CD4-positive, alpha-beta T cell treated with Interferon gamma for 1 hour (primary cell): ENCODE measurements around the gene RNF26.

Source experiments
- DNase-seq: peaks from one replicate; pipeline ENCODE4 v3.0.0-alpha.2; 2020

The RNF26 gene

DNA sequence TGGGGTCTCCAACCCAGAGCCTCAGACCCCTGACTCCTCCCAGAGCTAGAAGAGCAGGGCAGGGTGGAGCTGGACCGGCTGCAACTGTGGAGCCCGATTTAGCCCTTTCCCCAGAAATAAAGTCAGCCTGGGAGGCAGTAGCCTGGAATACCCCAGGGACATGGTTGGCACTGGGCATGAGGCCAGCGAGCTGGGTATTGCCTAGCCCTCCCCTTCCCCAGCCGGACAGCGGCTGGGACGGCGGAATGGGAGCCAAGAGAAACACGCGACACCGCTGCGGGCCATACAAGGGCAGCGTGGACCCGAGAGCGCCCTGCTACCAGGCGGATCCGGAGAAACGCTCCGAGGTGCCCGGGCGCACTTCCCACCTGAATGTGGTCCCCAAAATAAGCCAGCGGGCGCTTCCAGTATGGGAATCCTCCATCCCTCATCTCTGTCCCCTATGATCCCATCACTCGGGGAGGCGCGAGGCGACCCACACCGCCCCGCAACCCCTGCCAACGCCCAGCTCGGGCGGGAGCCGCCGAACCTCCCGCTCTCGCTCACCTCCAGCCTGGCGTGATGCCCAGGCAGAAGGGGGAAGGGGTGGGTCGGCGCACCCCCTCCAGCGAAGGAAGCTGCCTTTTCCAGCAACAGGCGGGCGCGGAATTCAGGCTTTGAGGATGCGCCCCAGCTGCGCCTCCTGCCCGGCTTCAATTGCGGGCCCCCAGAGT is 18.2 kb upstream of the RNF26 start:
- DNase-seq: no peak

DNA sequence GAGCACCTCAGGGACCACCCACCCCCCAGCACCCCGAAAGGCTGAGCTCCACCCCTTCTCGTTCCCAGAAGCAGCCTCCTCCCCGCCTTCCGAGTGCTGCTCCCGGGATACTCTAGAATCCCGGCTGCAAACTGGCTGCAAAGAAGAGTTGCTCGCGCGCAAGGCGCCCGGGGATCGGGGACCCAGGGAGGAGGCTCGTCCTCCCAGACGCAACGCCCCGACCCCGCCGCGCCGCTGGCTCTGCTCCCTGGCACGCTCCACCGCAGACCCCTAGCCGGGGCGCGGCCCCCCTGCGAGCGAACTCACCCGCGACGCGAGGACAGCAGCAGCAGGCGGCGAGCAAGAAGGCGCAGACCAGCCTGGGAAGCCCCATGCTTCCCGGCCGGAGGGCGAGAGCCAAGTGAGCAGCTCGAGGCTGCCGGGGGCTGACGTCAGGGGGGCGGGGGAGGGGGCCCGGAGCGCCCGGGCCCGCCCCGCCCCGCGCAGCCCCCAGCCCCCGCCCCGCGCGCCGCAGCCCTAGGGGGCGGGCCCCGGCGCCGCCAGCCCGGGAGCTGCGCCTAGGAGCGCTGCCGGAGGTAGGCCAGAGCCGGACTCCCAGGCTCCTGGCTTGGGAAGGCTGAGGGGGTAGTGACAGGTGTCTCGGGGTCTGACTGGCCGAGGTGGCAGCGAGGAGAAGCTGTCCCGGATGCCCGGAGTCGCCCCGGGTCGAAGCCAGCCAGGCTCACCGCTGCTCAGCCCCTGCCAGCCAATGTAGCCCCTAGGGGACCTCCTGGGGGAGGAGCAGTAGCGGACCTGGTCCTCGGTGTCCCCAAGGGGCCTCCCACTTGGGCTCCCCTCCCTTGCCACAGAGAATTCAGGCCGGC is 17.4 kb upstream of the RNF26 start, which contains the start of gene MCAM:
Gene MCAM (minus strand): TSS at position 402 of the 863 bp plus-strand sequence. CDS start 29 bp downstream, at position 373.
- no peak for DNase-seq

DNA sequence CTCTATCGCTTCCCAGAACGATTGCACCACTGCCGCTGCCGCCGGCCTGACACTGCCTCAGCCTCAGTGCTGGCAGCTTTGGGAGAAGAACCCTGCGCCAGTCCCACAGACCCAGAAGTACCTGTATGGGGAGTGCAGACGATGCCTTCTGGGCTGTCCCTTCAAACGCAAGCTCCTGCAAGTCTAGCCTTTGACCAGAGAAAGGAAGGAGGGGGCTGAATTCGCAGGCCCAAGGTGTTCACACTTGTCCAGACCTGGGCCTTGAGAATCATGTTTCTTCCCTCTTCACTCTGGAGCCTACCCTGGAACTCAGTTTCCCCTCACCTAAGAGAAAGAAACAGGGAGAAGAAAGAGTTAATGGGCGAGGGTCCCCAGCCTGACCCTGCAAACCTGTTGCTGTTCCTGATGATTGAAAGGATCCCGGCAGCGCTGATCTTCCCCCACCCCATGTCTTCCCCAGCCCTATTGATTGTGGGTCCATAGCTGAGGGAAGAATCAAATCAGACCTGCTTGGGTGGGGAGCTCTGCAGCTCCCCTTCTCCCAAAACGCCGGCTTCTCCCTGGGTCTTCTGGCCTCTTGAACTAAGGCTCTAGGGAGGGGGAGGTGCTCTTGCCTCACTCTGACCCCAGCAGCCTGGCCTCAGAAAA is 16.6 kb upstream of the RNF26 start:
- DNase-seq: no peak

DNA sequence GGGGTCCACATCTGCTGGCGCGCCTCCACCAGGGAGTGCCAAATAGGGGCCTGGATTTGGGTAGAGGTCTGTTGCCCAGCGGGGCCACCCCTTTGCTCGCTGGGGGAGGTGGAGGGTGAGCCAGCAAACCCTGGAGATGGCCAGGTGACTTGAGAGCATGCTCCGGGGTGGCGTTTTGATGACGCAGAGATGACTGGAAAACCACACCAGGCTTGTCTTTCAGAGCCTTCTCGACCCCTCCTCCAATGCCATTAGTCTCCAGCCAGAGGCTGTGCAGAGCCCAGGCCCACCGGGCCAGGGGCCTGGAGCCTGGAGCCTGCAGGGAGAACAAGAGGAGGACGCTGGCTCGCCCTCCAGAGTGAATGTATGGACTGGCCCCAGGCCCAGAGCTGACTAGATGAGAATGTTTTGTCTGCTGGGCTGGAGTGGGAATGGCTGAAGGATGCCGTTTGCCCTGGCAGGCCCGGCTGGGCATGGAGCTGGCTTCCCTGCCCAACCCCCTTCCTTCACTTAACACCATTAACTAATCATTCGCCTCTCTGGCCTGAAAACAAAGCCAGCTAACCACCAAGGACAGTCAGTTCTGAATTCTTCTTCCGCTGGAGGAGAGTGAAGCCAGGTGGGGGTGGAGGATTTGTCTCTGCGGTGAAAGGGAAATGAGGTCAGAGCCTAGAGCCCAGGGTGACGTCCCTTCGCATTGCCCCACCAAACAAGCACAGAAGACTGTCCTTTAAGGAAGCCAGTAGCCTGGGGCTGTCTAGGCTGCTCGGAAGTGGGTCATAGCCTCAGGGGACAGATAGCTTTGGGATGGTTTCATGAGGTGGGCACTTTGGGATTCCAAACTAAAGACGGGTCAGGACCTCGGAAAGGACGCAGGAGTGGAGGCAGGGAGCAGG is 15.8 kb upstream of the RNF26 start:
- no peak for DNase-seq

DNA sequence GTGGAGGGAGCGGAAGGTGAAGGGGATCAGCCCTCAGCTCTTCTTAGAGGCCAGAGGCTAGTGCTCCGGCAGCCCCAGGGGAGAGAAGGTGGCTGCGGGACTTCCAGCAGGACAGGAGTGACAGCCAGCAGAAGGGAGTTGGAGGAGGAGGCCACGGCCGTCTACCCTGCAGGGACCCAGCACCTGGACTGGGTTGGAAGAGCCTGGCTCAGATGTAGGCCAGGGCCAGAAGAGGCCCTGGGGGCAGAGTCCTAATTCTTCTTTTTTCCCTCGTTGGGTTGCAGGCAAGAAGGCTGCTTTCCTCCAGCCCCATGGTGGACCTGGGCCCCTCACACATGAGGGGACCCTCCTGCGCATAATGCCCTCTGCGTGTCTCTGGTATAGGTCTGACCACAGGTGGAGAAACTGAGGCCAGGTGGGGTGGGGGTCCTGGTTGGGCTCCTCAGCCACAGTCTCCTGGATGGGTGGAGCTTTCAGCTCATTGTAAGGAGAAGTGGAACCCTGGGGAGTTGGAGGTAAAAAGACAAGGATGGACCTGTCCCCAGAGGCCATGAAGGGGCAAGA is 15.1 kb upstream of the RNF26 start:
- no peak for DNase-seq

DNA sequence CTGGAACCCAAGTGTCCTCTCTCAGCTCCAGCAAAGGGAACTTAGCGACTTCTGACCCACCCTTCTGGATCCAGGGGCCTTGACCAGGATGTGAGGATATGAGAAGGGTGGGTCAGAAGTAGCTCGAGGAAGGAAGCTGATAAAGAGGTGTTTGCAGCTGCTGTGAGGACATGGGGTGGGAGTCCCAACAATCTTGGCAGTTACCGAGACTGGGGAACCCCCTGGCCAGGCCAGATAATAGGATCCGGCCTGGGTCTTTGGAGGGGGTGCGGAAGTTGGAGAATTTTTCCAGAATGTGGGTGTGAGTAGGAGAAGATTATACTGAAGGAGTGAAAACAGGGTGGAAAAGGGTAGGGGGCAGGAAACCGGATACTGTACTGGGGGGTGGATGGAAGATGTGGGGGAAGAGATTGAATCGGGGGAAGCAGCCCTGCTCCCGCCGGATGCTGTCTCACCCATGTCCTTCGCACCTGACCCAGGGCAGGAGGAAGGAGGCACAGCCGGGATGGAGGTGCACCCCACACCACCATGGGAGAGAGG is 14.6 kb upstream of the RNF26 start:
- no peak for DNase-seq

DNA sequence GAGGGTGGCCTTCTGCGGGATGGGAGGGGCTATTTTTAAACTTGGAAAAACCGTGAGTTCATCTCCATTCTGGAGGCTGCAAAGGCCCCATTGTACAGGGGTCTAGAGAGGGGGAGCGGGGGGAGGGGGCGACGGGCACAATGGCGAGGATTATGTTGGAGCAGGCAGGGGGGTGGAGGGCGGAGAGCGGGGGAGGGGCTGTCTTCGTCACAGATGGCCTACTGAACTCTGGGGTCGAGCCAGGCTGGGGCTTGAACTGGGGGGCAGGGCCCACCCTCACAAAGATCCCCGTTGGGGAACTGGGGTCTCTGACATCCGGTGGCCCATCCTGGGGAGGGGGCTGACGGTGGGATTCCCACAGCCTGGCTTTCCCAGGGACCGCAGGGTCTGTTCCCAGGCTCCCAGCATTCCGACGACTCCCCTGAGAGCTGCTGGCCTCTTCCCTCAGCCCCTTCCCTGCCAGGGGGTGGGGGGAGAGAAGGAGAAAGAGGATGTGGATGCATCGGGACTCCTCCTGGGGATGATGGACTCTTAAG is 14.0 kb upstream of the RNF26 start:
- DNase-seq: no peak

DNA sequence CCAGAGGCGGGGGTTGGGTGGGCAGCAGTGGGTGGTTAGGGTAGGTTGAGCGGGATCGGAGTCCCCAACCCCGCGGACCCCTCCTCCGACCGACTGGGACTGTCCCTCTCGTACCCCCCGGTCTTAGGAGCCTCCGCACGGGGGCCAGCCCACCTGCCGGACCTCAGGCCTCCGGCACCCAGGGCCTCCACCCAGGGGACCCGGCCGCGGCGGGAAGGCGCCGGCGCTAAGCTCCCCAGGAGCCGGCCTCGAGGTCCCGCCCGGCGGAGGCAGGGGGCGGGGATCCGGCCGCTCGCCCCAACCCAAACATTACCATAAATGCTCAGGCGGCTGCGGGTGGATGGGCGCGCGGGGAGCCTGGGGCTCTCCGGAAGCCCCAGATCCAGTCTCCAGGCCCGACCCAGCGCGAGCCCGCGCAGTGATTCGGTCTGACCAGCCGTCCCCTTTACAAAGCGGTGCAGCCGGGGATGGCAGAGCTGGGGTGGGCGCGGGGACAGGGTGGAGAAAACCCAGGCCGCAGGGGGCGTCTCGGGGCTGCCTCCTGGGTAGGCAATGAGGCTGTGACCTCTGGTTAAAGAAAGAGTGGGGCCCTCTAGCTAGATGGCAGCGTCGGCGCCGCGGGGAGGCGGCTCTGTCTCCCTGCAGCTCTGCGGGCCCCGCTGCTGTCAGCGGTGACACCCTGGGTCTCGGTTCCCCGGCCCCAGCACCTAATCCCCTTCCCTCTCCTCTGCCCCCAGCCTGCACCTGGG is 13.4 kb upstream of the RNF26 start:
- peak; percentile 37 for DNase-seq

DNA sequence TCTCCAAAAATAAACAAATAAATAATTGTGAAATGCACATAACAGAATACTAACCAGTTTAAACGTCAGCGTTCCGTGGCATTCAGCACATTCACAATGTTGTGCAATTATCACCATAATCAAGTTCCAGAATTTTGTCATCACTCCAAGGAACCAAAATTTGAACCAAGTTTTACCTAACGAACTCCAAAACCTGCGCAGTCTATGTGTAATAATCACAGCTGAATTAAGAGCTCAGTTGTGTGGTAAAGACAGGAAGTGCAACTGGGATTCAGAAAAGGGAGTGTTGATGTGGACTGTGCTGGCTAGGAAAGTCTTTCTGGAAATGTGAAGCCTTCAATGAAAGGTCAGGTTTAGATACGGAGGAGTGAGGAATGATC is 12.0 kb upstream of the RNF26 start:
- DNase-seq: no peak

DNA sequence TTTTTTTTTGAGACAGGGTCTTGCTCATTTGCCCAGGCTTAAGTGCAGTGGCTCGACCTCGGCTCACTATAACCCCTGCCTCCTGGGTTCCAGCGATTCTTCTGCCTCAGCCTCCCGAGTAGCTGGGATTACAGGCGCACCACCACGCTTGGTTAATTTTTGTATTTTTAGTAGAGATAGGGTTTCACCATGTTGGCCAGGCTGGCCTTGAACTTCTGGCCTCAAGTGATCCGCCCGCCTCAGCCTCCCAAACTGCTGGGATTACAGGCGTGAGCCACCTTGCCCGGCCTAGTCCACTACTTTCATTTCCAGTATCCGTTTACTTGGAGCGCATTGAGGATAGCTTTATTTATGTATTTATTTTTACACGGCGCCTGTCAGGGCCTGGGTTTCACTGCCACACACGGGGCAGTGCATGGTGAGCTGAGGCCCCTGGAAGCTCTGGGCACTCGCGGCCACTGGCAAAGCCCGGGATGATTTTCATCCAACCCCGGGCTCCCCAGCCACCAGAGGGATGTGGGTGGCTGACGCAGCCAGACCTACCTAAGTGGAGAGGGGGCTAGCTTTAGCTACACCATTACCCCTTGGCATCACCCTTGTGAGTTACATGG is 11.3 kb upstream of the RNF26 start:
- no peak for DNase-seq

DNA sequence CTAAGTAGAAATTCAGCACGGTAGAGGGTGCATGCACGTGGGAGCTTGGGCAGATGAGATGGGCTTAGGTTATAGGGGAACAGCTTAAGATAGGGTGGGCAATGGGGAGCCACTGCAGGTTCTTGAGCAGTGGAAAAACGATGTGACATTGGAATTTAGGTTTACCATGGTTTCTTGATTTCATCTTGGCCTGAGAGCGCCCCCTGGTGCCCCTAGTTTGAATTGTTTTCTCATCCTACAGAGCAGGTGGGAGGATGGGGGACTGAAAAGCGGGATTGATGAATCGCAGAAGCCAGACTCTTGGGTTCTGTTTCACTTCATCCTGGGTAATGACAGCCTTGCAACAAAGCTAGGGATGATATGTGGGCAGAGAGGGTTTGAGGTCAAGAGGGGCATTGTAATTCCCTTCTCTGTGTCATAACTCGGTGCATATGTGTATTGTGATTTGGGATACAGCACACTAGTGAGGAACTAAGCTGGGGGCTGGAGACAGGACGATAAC is 10.7 kb upstream of the RNF26 start:
- peak; percentile 61 for DNase-seq

DNA sequence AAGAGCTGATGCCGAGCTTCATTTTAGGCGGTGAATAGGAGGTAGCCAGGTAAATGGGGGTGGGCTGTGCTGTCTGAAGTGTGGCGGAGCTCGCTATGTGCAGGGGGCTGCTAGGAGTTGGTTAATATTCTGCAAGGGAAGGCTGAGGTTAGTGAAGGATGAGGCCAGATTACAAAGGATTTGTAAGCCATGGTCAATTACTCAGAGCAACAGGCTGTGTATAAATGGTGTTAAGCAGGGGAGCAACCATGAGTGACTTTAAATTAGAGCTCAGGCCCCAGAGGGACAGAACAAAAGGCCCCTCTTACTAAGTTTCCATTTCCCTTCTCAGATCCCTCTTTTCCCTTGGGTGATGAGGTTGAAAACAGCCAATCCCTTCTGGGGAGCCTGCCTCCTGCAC is 10.1 kb upstream of the RNF26 start:
- DNase-seq: no peak

DNA sequence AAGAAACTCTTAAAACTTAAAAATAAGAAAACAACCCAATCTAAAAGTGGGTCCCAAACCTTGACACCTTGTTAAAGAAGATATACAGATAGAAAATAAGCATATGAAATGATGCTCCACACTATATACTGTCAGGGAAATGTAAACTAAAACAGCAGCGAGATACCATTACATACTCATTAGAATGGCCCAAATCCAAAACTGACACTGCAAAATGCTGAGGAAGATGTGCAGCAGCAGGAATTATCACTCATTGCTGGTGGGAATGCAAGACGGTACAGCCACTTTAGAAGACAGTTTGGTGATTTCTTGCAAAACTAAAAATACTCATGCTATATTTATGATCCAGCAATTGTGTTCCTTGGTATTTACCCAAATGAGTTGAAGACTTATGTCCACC is 5.0 kb upstream of the RNF26 start:
- DNase-seq: no peak

DNA sequence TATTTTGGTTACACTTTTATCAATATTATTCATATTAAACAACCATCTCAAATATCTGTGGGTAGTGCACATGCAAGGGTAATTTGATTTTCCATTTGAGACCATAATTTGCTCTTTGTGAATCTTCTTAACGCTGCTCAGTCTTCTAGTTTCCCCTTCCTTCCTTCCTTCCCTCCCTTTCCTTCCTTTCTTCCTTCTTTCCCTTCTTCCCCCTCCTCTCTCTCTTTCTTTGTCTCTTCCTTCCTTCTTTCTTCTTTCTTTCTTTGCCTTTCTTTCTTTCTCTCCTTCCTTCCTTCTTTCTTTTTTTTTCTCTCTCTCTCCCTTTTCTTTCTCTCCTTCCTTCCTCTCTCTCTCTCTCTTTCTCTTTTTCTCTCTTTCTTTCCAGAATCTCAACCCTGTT is 4.1 kb upstream of the RNF26 start:
- DNase-seq: no peak

DNA sequence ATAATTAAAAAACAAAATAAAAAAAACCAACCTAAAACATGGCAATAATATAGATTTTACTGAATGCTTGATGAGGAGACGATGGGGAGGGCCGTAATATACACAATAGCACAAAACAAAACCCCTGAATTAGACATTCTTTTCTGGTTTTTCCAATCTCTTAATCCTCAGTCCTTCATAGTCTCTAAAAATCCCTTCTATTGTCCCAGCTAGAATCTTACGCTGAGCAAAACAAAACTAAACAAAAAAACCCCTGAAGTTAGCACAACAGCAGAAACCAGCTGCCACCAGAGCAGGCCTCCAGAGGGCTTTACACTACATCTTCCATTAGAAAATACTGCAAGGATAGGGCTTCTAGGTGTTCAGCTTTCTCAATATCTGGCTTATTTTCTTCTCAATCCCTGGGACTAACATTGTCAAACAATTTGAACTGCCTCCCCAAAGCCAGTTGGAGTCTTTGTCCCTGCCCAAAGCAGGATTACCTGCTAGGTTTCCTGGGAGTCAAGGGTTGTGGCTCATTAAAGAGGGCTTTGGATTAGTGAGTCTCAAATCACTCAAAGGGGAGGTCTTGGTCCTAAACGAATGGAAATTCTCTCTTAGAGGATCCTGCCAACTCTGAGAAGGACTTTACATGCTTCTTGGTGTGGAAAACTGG is 2.1 kb upstream of the RNF26 start:
- DNase-seq: no peak

DNA sequence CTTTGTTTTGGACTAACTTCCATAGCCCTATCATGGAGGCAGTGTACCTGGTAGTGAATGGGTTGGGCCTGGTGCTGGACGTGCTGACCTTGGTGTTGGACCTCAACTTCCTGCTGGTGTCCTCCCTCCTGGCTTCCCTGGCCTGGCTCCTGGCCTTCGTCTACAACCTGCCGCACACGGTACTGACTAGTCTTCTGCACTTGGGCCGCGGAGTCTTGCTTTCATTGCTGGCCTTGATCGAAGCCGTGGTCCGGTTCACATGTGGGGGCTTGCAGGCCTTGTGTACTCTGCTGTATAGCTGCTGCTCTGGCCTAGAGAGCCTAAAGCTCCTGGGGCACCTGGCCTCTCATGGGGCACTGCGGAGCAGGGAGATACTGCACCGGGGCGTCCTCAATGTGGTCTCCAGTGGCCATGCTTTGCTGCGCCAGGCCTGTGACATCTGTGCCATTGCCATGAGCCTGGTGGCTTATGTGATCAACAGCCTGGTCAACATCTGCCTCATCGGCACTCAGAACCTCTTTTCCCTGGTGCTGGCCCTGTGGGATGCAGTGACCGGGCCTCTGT is 846 bp downstream of the RNF26 start:
- no peak for DNase-seq

DNA sequence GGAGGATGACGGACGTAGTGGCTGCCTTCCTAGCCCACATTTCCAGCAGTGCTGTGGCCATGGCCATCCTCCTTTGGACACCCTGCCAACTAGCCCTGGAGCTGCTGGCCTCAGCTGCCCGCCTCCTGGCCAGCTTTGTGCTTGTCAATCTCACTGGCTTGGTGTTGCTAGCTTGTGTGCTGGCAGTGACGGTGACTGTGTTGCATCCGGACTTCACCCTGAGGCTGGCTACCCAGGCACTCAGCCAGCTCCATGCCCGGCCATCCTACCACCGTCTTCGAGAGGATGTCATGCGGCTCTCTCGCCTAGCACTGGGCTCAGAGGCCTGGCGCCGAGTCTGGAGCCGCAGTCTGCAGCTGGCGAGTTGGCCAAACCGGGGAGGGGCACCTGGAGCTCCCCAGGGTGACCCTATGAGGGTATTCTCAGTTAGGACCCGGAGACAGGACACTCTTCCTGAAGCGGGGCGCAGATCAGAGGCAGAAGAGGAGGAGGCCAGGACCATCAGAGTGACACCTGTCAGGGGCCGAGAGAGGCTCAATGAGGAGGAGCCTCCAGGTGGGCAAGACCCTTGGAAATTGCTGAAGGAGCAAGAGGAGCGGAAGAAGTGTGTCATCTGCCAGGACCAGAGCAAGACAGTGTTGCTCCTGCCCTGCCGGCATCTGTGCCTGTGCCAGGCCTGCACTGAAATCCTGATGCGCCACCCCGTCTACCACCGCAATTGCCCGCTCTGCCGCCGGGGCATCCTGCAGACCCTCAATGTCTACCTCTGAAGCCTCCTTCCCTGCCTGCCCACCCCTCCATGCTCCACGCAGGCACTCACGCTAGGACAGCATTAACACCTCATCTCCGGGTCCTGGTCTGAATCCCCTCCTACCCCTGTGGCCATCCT is 1.6 kb downstream of the RNF26 start:
- DNase-seq: no peak

DNA sequence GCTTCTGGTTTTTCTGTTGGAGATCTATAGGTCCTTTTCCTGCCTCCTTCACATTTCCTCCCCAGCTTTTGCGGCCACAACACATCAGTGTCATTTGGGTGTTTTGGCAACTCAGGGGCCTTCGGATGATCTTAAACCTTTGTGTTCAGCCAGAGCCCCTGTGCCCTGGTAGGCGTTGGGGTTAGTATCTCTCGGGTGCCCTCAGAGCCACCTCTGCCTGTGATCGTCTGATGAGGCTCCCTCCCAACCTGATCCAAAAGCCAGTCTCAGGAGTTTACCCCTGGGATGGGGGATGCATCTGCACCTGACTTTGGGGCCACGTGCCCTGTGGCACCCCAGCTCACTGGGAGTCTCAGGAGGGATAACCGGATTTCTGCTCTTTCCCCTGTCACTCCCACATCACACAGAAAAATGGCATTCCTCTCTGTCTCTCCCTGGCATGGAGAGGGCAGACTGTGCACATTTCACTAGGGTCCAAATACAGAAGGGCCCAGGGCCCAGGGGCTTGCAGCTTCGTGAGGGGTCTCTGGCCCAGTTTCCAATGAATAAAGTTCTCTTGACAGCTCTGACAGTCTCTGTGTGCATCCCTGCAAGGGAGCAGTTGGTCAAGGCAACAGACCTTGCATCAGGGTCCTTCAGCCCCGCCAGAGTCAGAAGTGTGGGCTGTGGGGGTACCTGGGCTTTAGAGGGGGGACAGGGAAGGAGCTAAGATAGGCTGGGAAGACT is 2.6 kb downstream of the RNF26 start:
- DNase-seq: no peak
